ENCODE results near the gene C17orf67.

C17orf67 gene

GRCh38 chr17:56808503-56808902 is 25.2 kb downstream of the C17orf67 start:
- no peak for DNase-seq (ENCODE audit: low read depth)

GRCh38 chr17:56807723-56808122 is 26.0 kb downstream of the C17orf67 start:
- DNase-seq (ENCODE audit: low read depth), result no peak

- no peak for DNase-seq (ENCODE audit: low read depth)
Observed at GRCh38 chr17:56806949-56807348, 26.8 kb downstream of the C17orf67 start.

GRCh38 chr17:56804454-56804853 is 29.3 kb downstream of the C17orf67 start:
- DNase-seq (ENCODE audit: low read depth), result no peak

- DNase-seq (ENCODE audit: low read depth), result no peak
Observed at GRCh38 chr17:56803071-56803470, 30.6 kb downstream of the C17orf67 start.

GRCh38 chr17:56801459-56802178 is 32.1 kb downstream of the C17orf67 start:
- no peak for DNase-seq (ENCODE audit: low read depth)

GRCh38 chr17:56798916-56799315 is 34.8 kb downstream of the C17orf67 start:
- DNase-seq (ENCODE audit: low read depth), result no peak

GRCh38 chr17:56796536-56796935 is 37.2 kb downstream of the C17orf67 start:
- no peak for DNase-seq (ENCODE audit: low read depth)

- no peak for DNase-seq (ENCODE audit: low read depth)
Observed at GRCh38 chr17:56795221-56795865, 38.4 kb downstream of the C17orf67 start.

- no peak for DNase-seq (ENCODE audit: low read depth)
Observed at GRCh38 chr17:56793957-56794356, 39.8 kb downstream of the C17orf67 start.

- no peak for DNase-seq (ENCODE audit: low read depth)
Observed at GRCh38 chr17:56793531-56793930, 40.2 kb downstream of the C17orf67 start.

GRCh38 chr17:56792267-56792666 is 41.5 kb downstream of the C17orf67 start:
- DNase-seq (ENCODE audit: low read depth), result no peak

- DNase-seq (ENCODE audit: low read depth), result peak; percentile 99
Observed at GRCh38 chr17:56786989-56787482, 46.7 kb downstream of the C17orf67 start.

- DNase-seq (ENCODE audit: low read depth), result no peak
Observed at GRCh38 chr17:56785997-56786680, 47.6 kb downstream of the C17orf67 start.

GRCh38 chr17:56785405-56785804 is 48.3 kb downstream of the C17orf67 start:
- peak; percentile 59 for DNase-seq (ENCODE audit: low read depth)

- DNase-seq (ENCODE audit: low read depth), result no peak
Observed at GRCh38 chr17:56782338-56782737, 51.4 kb downstream of the C17orf67 start.

GRCh38 chr17:56781906-56782305 is 51.8 kb downstream of the C17orf67 start:
- no peak for DNase-seq (ENCODE audit: low read depth)

- DNase-seq (ENCODE audit: low read depth), result peak; percentile 83
Observed at GRCh38 chr17:56779898-56780777, 53.6 kb downstream of the C17orf67 start.

GRCh38 chr17:56779322-56779721 is 54.4 kb downstream of the C17orf67 start:
- DNase-seq (ENCODE audit: low read depth), result no peak

- DNase-seq (ENCODE audit: low read depth), result no peak
Observed at GRCh38 chr17:56778898-56779297, 54.8 kb downstream of the C17orf67 start.

- peak; percentile 85 for DNase-seq (ENCODE audit: low read depth)
Observed at GRCh38 chr17:56777859-56778258, 55.9 kb downstream of the C17orf67 start.

GRCh38 chr17:56774650-56775049 is 59.1 kb downstream of the C17orf67 start:
- no peak for DNase-seq (ENCODE audit: low read depth)

Data from ELR (cell line).